M059J (cell line): Measurements from ENCODE around the gene MICU2. TPM values are rescaled to one million over a fixed set of nuclear protein-coding genes. Genes with fewer than 3 reads are reported as not detected.

ENCODE experiments used
- DNase-seq: peaks from one replicate; pipeline ENCODE4 v3.0.0-alpha.2; 2012; ENCODE audit warnings: low read depth
- total RNA-seq: library from RNA; depleted of rRNA; stranded (reverse); fragments of >200 nt; shearing (Covaris generic); gene quantifications from 2 replicates; pipeline ENCODE4 v1.2.3, GENCODE V29; 2014

The MICU2 gene
- total RNA-seq, 1 experiment from 2014 or later: 85.6 TPM

DNA sequence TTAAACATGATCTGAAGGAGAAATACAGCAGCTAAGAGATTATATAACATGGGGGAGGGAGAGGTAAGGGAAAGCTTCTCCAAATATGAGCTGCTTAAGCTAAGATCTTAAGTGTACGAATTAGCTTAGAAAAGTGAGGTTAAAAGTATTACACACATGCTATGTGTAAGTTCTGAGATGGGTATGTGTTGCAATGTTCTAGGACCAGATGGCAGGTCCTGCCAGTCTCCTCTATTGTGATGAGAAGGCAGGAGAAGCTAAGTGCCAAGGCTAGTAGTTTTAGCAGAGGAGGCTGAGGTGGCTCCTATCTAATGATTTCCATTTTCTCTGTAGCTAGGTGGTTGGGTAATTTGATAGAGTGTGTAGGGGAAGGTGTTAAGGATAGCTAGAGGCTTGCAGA is 57.6 kb downstream of the MICU2 start:
- DNase-seq: no peak

DNA sequence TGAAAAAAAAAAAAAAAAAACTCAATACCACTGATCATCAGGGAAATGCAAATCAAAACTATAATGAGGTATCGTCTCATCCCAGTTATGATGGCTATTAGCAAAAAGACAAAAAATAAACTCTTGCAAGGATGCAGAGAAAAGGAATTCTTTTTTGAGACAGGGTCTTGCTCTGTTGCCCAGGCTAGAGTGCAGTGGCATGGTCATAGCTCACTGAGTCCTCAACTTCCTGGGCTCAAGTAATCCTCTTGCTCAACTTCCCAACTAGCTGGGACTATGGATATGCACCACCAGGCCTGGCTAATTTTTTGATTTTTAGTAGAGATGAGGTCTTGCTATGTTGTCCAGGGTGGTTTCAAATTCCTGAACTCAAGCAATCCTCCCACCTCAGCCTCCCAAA is 59.5 kb downstream of the MICU2 start:
- DNase-seq: no peak

DNA sequence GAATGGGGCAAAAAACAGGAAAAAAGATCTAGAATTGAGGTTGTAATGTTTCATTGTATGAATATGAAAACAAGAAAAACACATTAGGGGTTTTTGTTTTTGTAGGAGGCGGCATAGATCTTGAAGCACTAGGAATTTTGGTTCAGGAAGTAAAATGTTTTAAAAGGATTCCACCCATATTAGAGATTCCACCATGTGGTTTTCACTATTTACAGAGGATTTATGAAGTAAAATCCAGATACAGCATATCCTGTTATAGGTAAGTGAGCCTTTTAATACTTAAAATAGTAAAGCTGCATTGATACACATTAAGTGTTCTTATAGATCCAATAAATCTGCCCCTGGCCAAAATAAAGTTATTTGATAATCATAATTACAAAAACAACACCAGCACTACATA is 61.4 kb downstream of the MICU2 start:
- no peak for DNase-seq

DNA sequence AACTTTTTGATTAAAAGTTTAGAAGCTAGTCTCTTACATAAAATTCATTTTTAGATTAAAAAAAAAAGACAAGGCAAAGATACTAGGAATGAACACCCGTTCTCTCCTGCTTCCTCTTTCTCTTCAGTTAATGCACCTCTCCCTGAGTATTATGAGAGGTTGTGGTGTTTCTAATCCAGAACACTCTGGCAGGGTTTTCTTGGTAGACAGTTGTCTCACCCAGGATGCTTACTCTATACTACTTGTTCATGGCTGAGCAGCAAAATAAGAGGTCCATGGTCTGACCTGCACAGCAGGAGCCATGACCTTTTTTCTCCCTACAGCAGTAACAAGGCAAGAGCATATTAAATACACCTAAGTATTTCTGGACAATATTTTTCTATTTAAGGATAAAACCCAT is 62.0 kb downstream of the MICU2 start:
- DNase-seq: no peak

DNA sequence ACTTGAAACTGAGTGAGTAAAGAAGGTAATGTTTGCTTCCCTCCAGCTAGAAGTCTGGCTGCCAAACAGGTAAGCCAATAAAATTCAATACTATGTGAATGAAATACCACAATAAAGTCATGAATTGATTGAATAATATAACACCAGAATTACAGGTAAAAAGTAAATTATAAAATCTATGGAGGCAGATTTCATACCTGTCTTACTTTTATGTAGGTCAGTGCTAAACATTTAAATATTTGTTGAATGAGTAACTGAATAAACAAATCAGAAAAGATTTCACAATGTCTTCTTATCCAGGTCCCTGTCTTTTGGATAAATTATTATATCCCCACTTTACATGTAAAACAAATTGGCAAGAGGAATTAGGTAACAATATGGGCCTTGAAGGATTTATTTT is 62.7 kb downstream of the MICU2 start:
- DNase-seq: no peak

DNA sequence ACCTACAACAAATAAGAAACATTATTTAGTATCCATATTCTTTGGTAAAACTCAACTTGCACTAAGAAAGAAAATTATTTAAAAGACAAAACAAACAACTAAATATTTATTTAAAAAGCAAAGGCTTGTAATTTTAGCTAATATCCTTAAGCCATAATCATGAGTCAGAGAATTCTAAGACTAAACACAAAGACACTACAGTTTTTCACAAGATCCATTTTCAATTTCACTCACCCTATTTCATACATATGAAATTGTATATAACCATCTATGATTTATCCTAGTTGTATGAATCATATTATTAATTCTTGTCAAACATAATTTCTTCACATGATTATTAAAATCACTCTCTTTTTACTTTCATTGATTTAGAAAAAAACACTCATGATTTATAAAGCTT is 64.3 kb downstream of the MICU2 start:
- no peak for DNase-seq

DNA sequence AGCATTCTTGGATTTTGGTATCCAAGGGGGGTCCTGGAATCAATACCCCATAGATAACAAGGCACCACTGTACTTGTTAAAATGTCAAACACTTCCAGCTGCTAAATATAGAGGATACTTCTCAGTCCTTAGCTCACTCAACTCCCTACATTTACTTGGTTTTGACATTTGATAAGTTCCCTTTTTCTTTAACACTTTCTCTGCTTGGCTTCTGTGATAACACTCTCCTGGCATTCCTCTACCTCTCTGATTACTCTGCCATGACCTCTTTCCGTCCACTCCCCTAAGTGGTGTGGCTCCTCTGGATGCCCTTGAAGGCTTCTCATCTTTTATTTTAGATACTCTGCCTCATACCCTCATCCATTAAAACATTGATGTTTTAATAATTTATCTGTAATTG is 65.2 kb downstream of the MICU2 start:
- no peak for DNase-seq

DNA sequence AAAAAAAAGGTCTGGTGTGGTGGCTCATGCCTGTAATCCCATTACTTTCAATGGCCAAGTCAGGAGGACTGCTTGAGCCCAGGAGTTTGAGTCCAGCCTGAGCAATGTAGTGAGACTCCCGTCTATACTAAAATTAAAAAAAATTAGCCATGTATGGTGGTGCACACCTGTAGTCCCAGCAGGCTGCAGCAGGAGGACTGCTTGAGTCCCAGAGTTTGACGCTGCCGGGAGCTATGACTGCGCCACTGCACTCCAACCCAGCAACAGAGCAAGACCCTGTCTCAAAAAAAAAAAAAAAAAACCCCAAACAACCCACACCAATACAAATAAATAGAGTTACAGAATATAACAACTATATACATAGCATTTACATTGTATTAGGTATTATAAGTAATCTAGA is 65.7 kb downstream of the MICU2 start:
- no peak for DNase-seq

DNA sequence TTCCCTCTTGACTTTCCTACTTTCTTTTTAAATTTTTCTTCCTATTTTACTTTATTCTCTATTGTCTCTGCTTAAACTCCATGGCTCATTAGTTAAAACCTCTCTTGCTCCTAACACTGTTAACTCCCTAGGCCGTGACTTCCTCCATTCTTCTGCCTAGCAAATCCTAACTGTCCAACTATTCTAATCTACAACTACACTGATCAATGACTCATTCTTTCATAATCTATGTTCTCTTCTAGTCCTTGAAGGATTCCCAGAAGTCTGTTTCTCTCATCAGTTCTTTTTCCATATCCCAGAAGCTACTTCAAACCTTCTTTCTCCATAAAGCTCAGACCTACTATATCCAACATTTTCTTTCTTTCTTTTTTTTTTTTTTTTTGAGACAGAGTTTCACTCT is 66.9 kb downstream of the MICU2 start:
- DNase-seq: no peak

DNA sequence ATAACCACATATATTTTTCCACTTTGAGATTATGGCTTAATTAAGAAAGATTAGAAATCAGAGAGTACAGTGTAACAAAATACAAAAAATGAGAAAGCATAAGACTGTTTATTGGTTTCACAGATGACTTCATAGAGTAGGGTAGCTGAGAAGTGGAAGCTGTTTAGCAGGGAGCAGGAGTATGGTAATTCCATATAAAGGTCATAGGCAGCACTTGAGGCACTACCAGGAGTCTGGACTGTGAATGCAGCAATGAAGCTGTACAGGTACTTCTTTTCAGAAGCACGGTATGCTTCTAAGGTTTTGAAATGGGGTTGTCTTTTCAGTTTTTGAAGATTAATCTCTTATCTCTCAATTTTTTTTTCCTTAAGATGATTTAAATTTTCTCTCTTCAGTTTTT is 69.2 kb downstream of the MICU2 start:
- DNase-seq: no peak

DNA sequence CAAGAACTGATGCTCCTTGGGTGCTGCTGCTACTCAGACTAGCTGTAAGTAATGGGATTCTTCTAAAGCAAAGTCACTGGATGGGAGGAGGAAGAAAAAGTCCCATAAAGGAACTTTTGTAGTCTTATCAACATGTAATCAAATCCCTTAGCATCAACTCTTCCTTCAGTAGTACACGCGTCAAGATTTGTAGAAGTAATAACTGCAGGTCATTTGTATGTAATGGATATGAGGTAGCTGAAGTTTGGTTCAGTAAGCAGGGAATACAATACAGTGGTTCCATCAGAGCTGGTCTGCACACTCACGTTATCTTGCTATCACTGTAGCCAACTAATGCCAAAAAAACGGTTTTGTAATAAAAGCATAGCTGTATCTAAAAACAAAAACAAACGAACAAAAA is 72.5 kb downstream of the MICU2 start:
- no peak for DNase-seq

DNA sequence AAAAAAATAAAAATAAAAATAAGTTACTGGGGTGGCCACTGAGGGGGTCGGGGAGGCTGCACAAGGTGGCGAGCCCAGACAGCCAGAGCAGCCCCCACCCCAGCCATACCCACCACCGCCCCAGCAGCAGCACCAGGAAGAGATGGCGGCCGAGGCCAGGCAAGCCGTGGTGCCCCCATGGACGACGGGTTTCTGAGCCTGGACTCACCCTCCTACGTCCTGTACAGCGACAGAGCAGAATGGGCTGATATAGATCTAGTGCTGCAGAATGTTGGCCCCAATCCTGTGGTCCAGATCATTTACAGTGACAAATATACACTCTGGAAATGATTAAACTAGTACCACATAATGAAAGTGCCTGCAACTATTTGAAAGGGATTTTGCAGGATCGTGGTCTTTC is 73.3 kb downstream of the MICU2 start:
- no peak for DNase-seq

DNA sequence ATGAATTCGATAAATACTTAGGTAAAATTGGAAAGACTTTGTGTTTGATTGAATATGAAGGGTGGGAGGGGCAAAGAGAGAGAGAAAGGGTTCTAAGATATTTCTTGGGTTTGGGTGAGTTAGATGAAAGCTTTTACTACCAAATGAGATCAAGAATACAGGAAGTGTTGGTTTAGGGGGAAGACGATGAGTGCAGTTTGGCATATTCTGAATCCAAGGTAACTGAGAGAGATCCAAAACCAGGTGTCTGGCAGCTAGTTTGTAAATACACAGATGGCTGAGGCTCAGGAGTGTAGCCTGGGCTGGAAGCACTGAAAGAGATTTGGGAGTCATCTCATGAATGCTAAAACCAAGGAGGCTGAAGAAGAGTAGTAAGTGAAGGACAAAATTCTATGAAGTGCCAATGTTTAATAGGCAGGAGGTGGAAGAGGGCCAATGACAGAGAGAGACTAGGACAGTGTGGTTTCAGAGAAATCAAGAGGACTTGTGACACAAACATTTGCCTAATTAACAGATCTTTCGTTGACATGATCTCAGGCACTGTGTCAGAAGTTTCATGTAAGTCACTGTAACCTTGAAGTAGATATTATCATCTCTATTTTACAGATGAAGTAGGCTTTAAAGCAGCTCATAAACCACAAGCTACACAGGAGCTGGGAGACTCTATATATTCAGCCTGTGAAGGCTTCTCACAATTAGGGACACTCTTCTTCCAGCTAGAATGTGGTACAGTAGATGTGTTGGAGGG is 74.7 kb downstream of the MICU2 start:
- DNase-seq: peak; percentile 9

DNA sequence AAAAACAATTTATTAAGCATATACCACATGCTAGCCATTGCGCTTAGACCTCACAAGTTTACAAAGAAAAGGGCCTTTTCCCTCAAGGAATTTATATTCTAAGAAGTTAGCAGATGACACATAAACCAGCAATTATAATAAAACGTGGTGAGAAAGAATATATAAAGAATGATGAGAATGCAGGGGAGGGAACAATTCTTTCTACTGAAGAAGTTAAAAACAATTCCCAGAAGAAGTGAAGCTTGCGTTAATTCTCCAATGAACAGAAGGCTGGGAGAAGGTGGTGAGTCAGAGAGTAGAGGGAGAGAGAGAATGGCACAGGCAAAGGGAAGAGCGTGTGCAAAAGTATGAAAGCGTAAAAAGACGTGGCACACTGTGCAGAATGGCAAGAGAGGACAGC is 75.4 kb downstream of the MICU2 start:
- DNase-seq: peak; percentile 87

DNA sequence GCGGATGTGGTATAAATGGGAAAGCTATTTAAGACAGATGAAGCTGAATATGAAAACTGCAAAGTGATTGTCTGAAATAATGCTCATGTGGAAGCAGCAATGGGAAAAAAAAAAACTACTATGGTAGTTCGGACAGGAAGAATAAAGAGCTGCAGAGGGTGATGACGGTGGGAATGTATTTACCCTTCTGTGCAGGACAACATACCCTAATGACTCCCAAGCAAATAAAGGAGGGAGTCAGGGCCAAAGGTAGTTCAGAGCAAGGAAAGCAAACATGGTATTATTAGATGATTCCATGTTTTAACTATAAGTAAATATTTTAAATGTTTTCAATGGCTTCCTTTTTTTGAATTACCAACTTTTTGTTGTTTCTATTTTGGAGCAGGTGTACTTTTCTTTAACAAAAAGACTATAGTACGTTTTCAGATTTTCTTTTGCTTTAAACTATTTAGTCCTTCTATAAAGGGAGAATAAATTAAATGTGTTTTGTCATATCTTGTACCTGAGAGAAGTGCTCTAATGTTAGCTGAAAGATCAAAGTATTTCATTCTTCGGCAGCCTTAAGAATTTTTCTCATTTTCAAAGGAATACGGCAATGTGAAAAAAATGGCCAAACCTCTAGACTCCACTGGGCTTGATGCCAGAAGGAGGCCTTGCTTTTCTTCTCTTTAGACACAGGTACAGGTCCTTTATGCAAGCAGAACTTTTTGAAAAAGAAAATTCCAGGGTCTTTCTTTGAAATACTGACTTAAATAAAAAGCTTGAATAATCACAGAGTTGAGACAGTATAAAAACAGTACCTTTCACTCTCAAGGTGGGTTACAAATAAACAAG is 77.0 kb downstream of the MICU2 start:
- no peak for DNase-seq

DNA sequence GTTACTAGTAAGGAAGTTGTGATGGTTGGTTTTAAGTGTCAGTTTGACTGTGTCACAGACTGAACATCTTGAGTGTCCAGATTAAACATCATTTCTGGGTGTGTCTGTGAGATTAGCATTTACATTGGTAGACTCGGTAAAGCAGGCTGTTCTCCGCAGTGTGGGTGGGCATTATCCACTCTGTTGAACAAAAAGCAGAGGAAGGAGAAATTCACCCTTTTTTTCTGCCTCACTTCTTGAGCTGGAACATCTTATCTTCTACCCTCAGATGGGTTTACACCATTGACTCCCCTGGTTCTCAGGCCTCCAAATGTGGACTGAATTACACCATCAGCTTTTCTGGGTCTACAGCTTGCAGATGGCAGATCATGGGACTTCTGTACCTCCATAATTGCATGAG is 81.1 kb downstream of the MICU2 start:
- no peak for DNase-seq

DNA sequence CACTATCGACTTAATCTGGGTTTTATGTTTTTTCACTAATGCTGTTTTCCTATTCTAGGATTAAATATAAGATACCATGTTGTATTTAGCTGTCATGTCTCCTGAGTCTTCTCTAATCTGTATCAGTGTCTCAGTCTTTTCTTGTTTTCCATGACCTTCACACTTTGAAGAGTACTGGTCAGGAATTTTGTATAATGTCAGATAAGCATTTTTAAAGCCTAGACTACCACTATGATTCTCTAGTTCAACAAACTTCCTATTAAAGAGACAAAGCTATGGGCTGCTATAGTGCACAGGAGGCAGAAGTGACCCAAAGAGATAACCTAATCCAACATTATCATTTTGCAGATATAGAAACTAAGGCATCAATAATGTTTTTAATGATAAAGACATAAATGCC is 81.8 kb downstream of the MICU2 start:
- no peak for DNase-seq

DNA sequence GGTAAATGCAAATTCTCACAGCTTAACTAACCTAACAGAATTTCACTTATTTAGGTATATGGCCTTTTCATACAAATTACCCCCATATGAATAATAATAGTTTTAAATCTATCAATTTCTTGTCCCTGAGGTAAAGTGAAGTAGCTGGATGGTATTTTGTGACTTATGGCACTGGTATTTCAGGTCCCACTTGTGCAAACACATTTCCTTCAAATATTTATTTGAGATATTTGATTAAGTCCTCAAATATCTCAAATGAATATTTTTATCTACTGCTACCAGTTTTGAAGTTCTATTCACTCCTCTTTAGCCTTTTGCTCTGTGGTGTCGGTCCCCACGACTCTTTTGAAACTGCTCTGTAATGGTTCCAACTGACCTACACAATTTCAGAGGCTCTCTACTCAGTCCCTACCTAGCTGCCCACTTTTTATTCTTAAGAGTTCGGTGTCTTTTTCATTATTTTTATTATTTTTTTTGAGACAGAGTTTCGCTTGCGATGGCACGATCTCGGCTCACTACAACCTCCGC is 85.3 kb downstream of the MICU2 start:
- DNase-seq: no peak

DNA sequence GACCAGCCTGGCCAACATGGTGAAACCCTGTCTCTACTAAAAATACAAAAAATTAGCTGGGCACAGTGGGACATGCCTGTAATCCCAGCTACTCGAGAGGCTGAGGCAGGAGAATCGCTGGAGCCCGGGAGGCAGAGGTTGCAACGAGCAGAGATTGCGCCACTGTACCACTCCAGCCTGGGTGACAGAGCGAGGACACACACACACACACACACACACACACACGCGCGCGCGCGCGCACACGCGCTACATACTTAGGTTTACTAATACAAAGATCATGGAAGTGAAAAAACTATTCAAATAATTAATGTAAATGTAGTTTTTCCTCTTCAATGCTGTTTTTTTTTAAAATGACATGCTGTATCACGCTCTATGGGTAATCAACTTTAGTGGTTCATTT is 86.4 kb downstream of the MICU2 start:
- no peak for DNase-seq

DNA sequence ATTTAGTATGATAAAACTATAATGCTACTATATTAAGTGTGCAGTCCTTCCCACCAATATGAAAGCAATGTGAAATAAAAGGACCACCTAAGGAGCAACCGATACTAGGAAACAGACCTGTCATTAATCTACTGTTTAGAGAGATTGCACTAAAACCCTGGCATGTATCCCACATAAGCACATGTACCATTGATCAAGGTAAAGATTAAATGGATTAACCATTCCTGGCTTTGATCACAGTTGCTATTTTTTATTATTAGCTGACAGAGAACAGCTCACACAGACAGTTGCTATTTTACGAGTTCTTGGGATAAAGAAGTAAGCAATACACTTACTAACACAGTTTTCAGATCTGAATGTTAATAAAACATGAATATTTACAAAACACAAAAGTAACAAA is 87.2 kb downstream of the MICU2 start:
- no peak for DNase-seq

DNA sequence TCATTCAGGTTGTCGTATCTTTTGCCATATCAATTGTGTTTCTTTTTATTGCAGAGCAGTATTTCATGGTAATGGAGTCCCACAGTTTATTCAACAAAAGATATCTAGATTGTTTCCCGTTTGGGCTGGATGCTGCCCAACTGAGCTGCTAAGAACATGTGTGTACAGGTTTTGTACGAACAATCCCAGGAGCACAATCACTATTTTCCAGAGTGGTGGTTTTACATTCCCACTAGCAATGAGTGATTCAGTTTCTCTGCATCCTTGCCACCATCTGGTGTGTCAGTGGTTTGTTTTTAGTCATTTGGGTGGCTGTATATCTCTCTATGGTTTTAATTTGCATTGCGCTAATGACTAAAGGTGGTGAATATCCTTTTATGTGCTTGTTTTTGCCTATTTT is 92.1 kb downstream of the MICU2 start:
- DNase-seq: no peak

DNA sequence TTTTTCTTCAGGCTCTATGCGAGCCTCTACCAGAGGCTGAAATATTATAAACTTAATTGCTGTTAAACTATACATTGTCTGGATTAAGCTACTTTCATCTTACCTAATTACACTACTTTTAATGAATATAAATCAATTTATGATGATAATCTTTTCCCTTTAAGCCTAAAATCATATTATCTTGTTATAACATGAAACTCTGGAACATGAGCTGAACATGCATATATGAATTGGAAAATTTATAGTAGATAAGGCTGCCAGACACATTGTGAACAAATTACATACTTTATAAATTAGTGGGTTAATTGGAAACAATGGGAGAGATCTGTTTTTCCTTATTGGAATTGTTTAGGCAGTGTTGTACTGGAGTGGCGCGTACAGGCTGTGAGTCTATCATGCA is 99.6 kb downstream of the MICU2 start:
- no peak for DNase-seq

DNA sequence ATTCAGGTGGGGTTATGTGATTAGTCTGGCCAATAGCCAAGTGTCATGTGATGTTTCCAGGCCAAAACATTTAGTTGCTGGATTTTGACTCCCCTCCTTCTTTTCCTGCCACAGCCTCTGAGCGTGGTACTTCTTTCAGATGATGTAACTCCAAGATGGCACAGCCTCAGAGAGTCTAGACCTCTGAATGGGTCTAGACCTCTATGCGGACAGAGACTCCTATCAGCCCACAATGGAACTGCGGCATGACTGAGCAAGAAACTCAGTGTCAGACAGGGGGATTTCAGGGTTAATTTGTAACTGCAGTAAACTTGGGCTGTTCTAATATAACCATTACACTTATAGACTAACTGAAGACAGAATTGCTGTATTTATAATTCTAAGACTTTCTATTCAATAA is 102.3 kb downstream of the MICU2 start:
- DNase-seq: no peak
